HepG2 (cell line): ENCODE data around the gene HELZ2. TPM values are rescaled to one million over a fixed set of nuclear protein-coding genes. Genes with fewer than 3 reads are reported as not detected.

ENCODE experiments used
- GATAD2A ChIP-seq: IDR thresholded peaks from 2 replicates; pipeline ENCODE4 v1.6.1; 2016
- KDM3A ChIP-seq: IDR thresholded peaks from 2 replicates; pipeline ENCODE4 v1.6.1; 2018; ENCODE audit warnings: low read depth, missing compliant biosample characterization
- NFE2 ChIP-seq: sonication (generic); formaldehyde crosslinking; IDR thresholded peaks from 2 replicates; pipeline ENCODE4 v1.4.0; 2020; ENCODE audit warnings: missing genetic modification reagents
- PHF20 ChIP-seq: sonication (generic); formaldehyde crosslinking; IDR thresholded peaks from 2 replicates; pipeline ENCODE4 v1.5.0; 2020; ENCODE audit warnings: mild to moderate bottlenecking, missing genetic modification reagents
- PHF8 ChIP-seq: sonication (generic); formaldehyde crosslinking; IDR thresholded peaks from 2 replicates; pipeline ENCODE4 v1.5.0; 2020; ENCODE audit warnings: missing genetic modification reagents
- POLR2G ChIP-seq: fragments of 200-400 bp; formaldehyde crosslinking; IDR thresholded peaks from 2 replicates; pipeline ENCODE4 v1.6.1; 2018; ENCODE audit warnings: mild to moderate bottlenecking, low read depth, low read length, moderate library complexity
- SMAD9 ChIP-seq: sonication (generic); formaldehyde crosslinking; IDR thresholded peaks from 2 replicates; pipeline ENCODE4 v1.5.1; 2020; ENCODE audit warnings: mild to moderate bottlenecking, missing genetic modification reagents
- SPEN ChIP-seq: sonication (generic); formaldehyde crosslinking; IDR thresholded peaks from 2 replicates; pipeline ENCODE4 v1.5.1; 2020; ENCODE audit warnings: low read depth, mild to moderate bottlenecking, missing genetic modification reagents
- TARDBP ChIP-seq: sonication (generic); formaldehyde crosslinking; IDR thresholded peaks from 2 replicates; pipeline ENCODE4 v1.8.0; 2022; ENCODE audit warnings: mild to moderate bottlenecking, missing genetic modification reagents
- TOPORS ChIP-seq: sonication (generic); formaldehyde crosslinking; IDR thresholded peaks from 2 replicates; pipeline ENCODE4 v1.8.0; 2023; ENCODE audit warnings: mild to moderate bottlenecking, missing genetic modification reagents
- U2AF2 ChIP-seq: fragments of 200-400 bp; formaldehyde crosslinking; IDR thresholded peaks from 2 replicates; pipeline ENCODE4 v1.6.1; 2017; ENCODE audit warnings: low read depth, mild to moderate bottlenecking, low read length
- YEATS2 ChIP-seq: sonication (generic); formaldehyde crosslinking; IDR thresholded peaks from 2 replicates; pipeline ENCODE4 v1.4.0; 2020; ENCODE audit warnings: missing genetic modification reagents, borderline replicate concordance
- ZKSCAN5 ChIP-seq: sonication (generic); formaldehyde crosslinking; IDR thresholded peaks from 2 replicates; pipeline ENCODE4 v1.5.1; 2020; ENCODE audit warnings: mild to moderate bottlenecking, missing genetic modification reagents
- ZNF558 ChIP-seq: sonication (generic); formaldehyde crosslinking; IDR thresholded peaks from 2 replicates; pipeline ENCODE4 v1.9.0; 2022; ENCODE audit warnings: mild to moderate bottlenecking, missing genetic modification reagents, borderline replicate concordance
- ZNF773 ChIP-seq: sonication (generic); formaldehyde crosslinking; IDR thresholded peaks from 2 replicates; pipeline ENCODE4 v1.4.0; 2020; ENCODE audit warnings: missing genetic modification reagents, borderline replicate concordance
- polyA plus RNA-seq, 8 experiments: library from polyadenylated mRNA; depleted of rRNA in 3 of 8; stranded (reverse) in 7 of 8; unstranded in 1 of 8; fragments of >200 nt; fragmentation: Illumina TruSeq in 4 of 8; extraction: Trizol in 4 of 8; gene quantifications; 2 replicates each; pipeline versions ENCODE4 v1.2.1 to v1.2.3, GENCODE V29; 2011 to 2016; ENCODE audit warnings: low read depth in 4 of 8, missing spikeins in 1 of 8, mixed read lengths in 1 of 8; ENCODE audit not compliant: insufficient read depth in 1 of 8
- total RNA-seq, 5 experiments: library from RNA; depleted of rRNA; stranded (reverse); fragments of >200 nt; fragmentation: Illumina TruSeq; extraction: Trizol; gene quantifications; 2 replicates each; pipeline ENCODE4 v1.2.3, GENCODE V29; 2016; ENCODE audit warnings: low read depth in 1 of 5
- TF ChIP-seq, protein P1 (sequence below): sonication (generic); formaldehyde crosslinking; IDR thresholded peaks from 2 replicates; pipeline ENCODE4 v1.8.0; 2022; ENCODE audit warnings: low read depth, missing genetic modification reagents
- TF ChIP-seq, protein P2 (sequence below): sonication (generic); formaldehyde crosslinking; IDR thresholded peaks from 2 replicates; pipeline ENCODE4 v1.8.1; 2023; ENCODE audit warnings: missing genetic modification reagents, mild to moderate bottlenecking, borderline replicate concordance
- TF ChIP-seq, protein P3 (sequence below): sonication (generic); formaldehyde crosslinking; IDR thresholded peaks from 2 replicates; pipeline ENCODE4 v1.5.1; 2020; ENCODE audit warnings: mild to moderate bottlenecking, moderate library complexity, missing genetic modification reagents
- TF ChIP-seq, protein P4 (sequence below): sonication (generic); formaldehyde crosslinking; IDR thresholded peaks from 2 replicates; pipeline ENCODE4 v1.4.0; 2020; ENCODE audit warnings: low read depth, mild to moderate bottlenecking, missing genetic modification reagents
- TF ChIP-seq, protein P5 (sequence below): sonication (generic); formaldehyde crosslinking; IDR thresholded peaks from 2 replicates; pipeline ENCODE4 v1.8.0; 2022; ENCODE audit warnings: mild to moderate bottlenecking, missing genetic modification reagents, moderate library complexity

Gene HELZ2
- total and polyA plus RNA-seq, 2 of the 13 experiments (the other 11 are each of a cell fraction or from before 2014, with no cell fraction given), result 9.6 to 10.1 TPM

DNA sequence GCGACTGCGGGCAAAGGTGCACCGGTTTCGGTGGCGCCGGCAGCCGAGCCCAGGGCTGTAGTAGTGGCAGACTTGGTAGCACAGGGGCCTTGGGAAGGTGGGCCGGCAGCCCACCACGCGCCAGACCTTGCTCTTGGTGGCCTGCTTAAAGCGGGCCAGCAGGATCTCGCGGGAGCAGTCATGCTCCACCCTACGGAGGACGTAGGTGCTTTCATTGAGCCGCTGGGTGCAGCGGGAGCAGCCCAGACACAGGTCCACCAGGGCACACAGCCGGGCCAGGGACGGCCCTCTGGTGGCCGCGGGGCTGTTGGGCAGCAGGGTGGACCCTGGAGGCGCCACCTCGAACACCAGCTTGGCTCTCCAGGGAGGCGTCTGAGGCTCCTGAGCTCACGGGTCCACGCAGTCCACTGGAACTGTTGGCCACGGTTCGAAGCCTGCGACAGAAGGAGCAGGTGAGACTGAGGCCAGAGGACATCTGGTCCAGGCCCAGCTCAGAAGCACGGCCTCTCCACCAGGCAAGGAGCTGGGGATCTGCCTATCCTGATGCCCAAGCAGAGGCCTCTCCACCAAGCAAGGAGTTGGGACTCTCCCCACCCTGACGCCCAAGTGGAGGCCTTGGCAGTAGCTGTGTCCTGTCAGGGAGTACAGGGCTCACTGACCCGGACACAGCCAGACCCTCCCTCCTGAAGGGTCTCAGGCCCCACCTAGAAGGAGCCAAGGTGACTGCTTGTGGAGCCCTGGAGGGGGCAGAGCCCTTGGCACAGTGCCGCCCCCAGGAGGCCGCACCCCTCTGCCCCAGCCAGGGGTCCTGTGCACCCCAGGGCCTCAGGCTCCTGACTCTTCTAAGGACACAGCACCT is 1.0 kb downstream of the HELZ2 start (continued):
- TF ChIP-seq SMAD9 (CRISPR knock-in tag) (no peak), TOPORS (CRISPR knock-in tag) (no peak), NFE2 (CRISPR knock-in tag) (no peak), KDM3A (CRISPR knock-in tag) (peak; percentile 37; the same call in 1 of the 2 replicates), TARDBP (no peak), PHF20 (CRISPR knock-in tag) (no peak), POLR2G (no peak), U2AF2 (no peak), GATAD2A (CRISPR knock-in tag) (peak; percentile 49; the same call in 1 of the 2 replicates), ZNF558 (CRISPR knock-in tag) (no peak), ZNF773 (CRISPR knock-in tag) (no peak), ZKSCAN5 (CRISPR knock-in tag) (no peak), SPEN (CRISPR knock-in tag) (peak; percentile 57; the same call in 1 of the 2 replicates), PHF8 (CRISPR knock-in tag) (peak; percentile 35; the same call in 1 of the 2 replicates), YEATS2 (peak; percentile 9; the same call in 1 of the 2 replicates)
- TF ChIP-seq, protein P1, sequence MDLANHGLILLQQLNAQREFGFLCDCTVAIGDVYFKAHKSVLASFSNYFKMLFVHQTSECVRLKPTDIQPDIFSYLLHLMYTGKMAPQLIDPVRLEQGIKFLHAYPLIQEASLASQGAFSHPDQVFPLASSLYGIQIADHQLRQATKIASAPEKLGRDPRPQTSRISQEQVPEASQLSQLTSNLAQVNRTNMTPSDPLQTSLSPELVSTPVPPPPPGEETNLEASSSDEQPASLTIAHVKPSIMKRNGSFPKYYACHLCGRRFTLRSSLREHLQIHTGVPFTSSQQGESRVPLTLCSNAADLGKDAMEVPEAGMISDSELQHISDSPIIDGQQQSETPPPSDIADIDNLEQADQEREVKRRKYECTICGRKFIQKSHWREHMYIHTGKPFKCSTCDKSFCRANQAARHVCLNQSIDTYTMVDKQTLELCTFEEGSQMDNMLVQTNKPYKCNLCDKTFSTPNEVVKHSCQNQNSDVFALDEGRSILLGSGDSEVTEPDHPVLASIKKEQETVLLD (CRISPR knock-in tag), result no peak
- TF ChIP-seq, protein P2, sequence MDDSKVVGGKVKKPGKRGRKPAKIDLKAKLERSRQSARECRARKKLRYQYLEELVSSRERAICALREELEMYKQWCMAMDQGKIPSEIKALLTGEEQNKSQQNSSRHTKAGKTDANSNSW (CRISPR knock-in tag), result no peak
- TF ChIP-seq, protein P3, sequence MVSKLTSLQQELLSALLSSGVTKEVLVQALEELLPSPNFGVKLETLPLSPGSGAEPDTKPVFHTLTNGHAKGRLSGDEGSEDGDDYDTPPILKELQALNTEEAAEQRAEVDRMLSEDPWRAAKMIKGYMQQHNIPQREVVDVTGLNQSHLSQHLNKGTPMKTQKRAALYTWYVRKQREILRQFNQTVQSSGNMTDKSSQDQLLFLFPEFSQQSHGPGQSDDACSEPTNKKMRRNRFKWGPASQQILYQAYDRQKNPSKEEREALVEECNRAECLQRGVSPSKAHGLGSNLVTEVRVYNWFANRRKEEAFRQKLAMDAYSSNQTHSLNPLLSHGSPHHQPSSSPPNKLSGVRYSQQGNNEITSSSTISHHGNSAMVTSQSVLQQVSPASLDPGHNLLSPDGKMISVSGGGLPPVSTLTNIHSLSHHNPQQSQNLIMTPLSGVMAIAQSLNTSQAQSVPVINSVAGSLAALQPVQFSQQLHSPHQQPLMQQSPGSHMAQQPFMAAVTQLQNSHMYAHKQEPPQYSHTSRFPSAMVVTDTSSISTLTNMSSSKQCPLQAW (CRISPR knock-in tag), result peak; percentile 75; the same call in 1 of the 2 replicates
- TF ChIP-seq, protein P4, sequence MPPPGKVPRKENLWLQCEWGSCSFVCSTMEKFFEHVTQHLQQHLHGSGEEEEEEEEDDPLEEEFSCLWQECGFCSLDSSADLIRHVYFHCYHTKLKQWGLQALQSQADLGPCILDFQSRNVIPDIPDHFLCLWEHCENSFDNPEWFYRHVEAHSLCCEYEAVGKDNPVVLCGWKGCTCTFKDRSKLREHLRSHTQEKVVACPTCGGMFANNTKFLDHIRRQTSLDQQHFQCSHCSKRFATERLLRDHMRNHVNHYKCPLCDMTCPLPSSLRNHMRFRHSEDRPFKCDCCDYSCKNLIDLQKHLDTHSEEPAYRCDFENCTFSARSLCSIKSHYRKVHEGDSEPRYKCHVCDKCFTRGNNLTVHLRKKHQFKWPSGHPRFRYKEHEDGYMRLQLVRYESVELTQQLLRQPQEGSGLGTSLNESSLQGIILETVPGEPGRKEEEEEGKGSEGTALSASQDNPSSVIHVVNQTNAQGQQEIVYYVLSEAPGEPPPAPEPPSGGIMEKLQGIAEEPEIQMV (CRISPR knock-in tag), result 0 out of 2 replicates have a peak, but pooled peaks have one; percentile 7
- TF ChIP-seq, protein P5, sequence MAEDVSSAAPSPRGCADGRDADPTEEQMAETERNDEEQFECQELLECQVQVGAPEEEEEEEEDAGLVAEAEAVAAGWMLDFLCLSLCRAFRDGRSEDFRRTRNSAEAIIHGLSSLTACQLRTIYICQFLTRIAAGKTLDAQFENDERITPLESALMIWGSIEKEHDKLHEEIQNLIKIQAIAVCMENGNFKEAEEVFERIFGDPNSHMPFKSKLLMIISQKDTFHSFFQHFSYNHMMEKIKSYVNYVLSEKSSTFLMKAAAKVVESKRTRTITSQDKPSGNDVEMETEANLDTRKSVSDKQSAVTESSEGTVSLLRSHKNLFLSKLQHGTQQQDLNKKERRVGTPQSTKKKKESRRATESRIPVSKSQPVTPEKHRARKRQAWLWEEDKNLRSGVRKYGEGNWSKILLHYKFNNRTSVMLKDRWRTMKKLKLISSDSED (CRISPR knock-in tag), result no peak
